PFSK-1 (cell line): ENCODE data around the gene MIB1.

ENCODE experiments used
- SIN3A ChIP-seq: IDR thresholded peaks from 2 replicates; pipeline ENCODE4 v1.6.1; 2012; ENCODE audit warnings: mild to moderate bottlenecking, low read length, moderate library complexity, borderline replicate concordance; ENCODE audit not compliant: insufficient read depth

MIB1 gene

GRCh38 chr18:21918693-21919092 is 178.1 kb downstream of the MIB1 start:
- TF ChIP-seq SIN3A: no peak
